Fibroblast of lung (primary cell): Measurements from ENCODE around the gene GALNT11. TPM values are rescaled to one million over a fixed set of nuclear protein-coding genes. Genes with fewer than 3 reads are reported as not detected.

Source experiments
- DNase-seq, 2 donors: peaks; one replicate each; pipeline versions ENCODE4 v3.0.0 to v3.0.0-alpha.2; 2010; ENCODE audit warnings: low read depth in 2 of 2
- H2AFZ ChIP-seq: 2 replicates; pipeline ENCODE4 v1.5.1; 2012; ENCODE audit warnings: low read length, control low read depth, inconsistent platforms
- H3K27ac ChIP-seq: 2 replicates; pipeline ENCODE4 v1.5.1; 2011; ENCODE audit warnings: low read length, control low read depth; ENCODE audit not compliant: insufficient read depth
- H3K27me3 ChIP-seq: 2 replicates; pipeline ENCODE4 v1.5.1; 2011; ENCODE audit warnings: mild to moderate bottlenecking, low read length; ENCODE audit not compliant: control insufficient read depth, insufficient read depth
- H3K36me3 ChIP-seq: 2 replicates; pipeline ENCODE4 v1.5.1; 2011; ENCODE audit warnings: low read length; ENCODE audit not compliant: control insufficient read depth, insufficient read depth
- H3K4me1 ChIP-seq: 2 replicates; pipeline ENCODE4 v1.5.1; 2011; ENCODE audit warnings: low read length; ENCODE audit not compliant: control insufficient read depth, insufficient read depth; ENCODE audit errors: extremely low read depth
- H3K4me2 ChIP-seq: 2 replicates; pipeline ENCODE4 v1.5.1; 2011; ENCODE audit warnings: low read length, control low read depth; ENCODE audit not compliant: insufficient read depth; ENCODE audit errors: extremely low read depth
- H3K4me3 ChIP-seq, 4 experiments: fragments of 200-600 bp in 1 of 4; sonication (generic) in 1 of 4; replicated peaks in 1 of 4; 2 replicates each; pipeline ENCODE4 v1.5.1; 2011 to 2016; ENCODE audit warnings: low read length in 4 of 4, low read depth in 3 of 4, mild to moderate bottlenecking in 3 of 4, control low read depth in 2 of 4, inconsistent platforms in 1 of 4, mixed read lengths in 1 of 4; ENCODE audit not compliant: insufficient read depth in 1 of 4; ENCODE audit errors: control extremely low read depth in 1 of 4
- H3K79me2 ChIP-seq: 2 replicates; pipeline ENCODE4 v1.5.1; 2012; ENCODE audit warnings: mild to moderate bottlenecking, low read length, inconsistent platforms; ENCODE audit not compliant: control insufficient read depth, insufficient read depth
- H3K9ac ChIP-seq: 2 replicates; pipeline ENCODE4 v1.5.1; 2011; ENCODE audit warnings: mild to moderate bottlenecking, low read length, control low read depth; ENCODE audit not compliant: insufficient read depth
- H3K9me3 ChIP-seq: 2 replicates; pipeline ENCODE4 v1.5.1; 2012; ENCODE audit warnings: low read depth, low read length; ENCODE audit not compliant: control insufficient read depth, insufficient read depth
- H4K20me1 ChIP-seq: 2 replicates; pipeline ENCODE4 v1.5.1; 2011; ENCODE audit warnings: low read length; ENCODE audit not compliant: control insufficient read depth, insufficient read depth; ENCODE audit errors: extremely low read depth
- EZH2 ChIP-seq: IDR thresholded peaks from 2 replicates; pipeline ENCODE4 v1.5.1; 2012; ENCODE audit warnings: low read length, control low read depth, mild to moderate bottlenecking; ENCODE audit errors: missing control alignments
- polyA plus RNA-seq, 2 donors: library from polyadenylated mRNA; depleted of rRNA in 1 of 2; stranded (reverse) in 1 of 2; unstranded in 1 of 2; fragments of >200 nt; gene quantifications; 2 replicates each; pipeline ENCODE4 v1.2.1, GENCODE V29; 2011 to 2012; ENCODE audit warnings: missing spikeins in 1 of 2
- total RNA-seq: library from RNA; depleted of rRNA; stranded (reverse); fragments of >200 nt; gene quantifications from 2 replicates; pipeline ENCODE4 v1.2.1, GENCODE V29; 2014
- TF ChIP-seq, protein P1 (sequence below), 2 donors: IDR thresholded peaks in 1 of 2; conservative IDR thresholded peaks in 1 of 2; 1 replicate in 1 of 2; 2 replicates in 1 of 2; pipeline ENCODE4 v1.5.1; 2011 to 2012; ENCODE audit warnings: low read length in 2 of 2, control low read depth in 1 of 2, inconsistent platforms in 1 of 2, low read depth in 1 of 2, mild to moderate bottlenecking in 1 of 2

Gene GALNT11
- total and polyA plus RNA-seq, 2 donors (not counting 1 experiment from before 2014, with no cell fraction given): 43.8 to 56.3 TPM

DNA sequence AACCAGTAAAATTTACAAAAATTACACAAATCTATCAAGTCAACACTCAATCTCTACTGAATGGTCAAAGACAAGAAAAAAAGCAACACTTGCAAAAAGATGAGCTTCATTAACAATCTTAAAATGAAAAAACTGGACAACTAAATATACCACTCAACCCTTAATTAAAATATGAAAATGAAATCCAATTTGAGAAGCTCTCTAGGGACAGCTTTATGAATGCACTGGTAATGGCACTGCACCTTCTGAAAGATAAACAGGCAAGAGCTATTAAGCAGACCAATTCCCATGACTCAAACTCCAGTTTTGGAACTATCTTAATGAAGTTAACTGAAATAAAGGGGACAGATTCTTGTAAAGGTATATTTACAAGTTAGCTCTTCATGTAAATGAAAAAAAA lies 135.7 kb downstream of the GALNT11 start:
- no peak overlapping the region for H3K4me2 ChIP-seq
- TF ChIP-seq, protein P1, sequence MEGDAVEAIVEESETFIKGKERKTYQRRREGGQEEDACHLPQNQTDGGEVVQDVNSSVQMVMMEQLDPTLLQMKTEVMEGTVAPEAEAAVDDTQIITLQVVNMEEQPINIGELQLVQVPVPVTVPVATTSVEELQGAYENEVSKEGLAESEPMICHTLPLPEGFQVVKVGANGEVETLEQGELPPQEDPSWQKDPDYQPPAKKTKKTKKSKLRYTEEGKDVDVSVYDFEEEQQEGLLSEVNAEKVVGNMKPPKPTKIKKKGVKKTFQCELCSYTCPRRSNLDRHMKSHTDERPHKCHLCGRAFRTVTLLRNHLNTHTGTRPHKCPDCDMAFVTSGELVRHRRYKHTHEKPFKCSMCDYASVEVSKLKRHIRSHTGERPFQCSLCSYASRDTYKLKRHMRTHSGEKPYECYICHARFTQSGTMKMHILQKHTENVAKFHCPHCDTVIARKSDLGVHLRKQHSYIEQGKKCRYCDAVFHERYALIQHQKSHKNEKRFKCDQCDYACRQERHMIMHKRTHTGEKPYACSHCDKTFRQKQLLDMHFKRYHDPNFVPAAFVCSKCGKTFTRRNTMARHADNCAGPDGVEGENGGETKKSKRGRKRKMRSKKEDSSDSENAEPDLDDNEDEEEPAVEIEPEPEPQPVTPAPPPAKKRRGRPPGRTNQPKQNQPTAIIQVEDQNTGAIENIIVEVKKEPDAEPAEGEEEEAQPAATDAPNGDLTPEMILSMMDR (conservative IDR thresholded peaks at IDR 0.05 in 1 of 2, IDR thresholded peaks at IDR 0.05 in 1 of 2; ENCODE audit: low read depth in 1 of 2, low read length in 2 of 2): no peak
- TF ChIP-seq EZH2: no peak
- H3K27me3 ChIP-seq: no peaks in the 10 kb centered on the region
- H3K27ac ChIP-seq: no peak overlapping the region
- H4K20me1 ChIP-seq: no peaks in the 10 kb centered on the region
- no peak for DNase-seq
- no peaks in the 10 kb centered on the region for H3K4me1 ChIP-seq
- H3K4me3 ChIP-seq: no peak overlapping the region
- H3K9me3 ChIP-seq: no peaks in the 10 kb centered on the region
- H2AFZ ChIP-seq: no peak overlapping the region
- peaks cover 10% of the 10 kb centered on the region for H3K36me3 ChIP-seq
- no peak overlapping the region for H3K9ac ChIP-seq
- H3K79me2 ChIP-seq: no peaks in the 10 kb centered on the region

DNA sequence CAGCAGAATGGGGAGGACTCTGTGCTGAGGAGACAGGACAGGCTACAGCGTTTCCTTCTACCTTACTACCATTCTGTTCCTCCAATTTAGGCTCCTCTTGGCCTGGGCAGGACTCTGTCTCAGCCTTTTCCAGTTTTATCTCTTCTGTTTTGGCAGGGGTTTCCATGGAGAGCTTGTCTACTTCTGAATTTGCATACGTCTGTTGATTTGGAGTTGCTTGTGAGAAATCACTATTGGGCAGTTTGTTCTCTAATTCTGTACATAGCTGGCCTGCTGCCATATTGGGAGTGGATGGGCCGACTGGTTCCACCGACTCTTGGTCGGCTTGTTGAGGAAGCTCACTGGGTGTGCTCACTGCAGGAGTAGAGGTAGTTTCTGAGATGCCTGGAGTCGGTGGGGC lies 136.8 kb downstream of the GALNT11 start:
- Histone ChIP-seq H3K9ac (no peak overlapping the region), H3K27me3 (no peaks in the 10 kb centered on the region), H3K4me2 (no peak overlapping the region), H3K79me2 (no peaks in the 10 kb centered on the region), H2AFZ (no peak overlapping the region), H3K27ac (no peak overlapping the region), H3K4me1 (no peaks in the 10 kb centered on the region), H4K20me1 (no peaks in the 10 kb centered on the region), H3K36me3 (peaks cover 10% of the 10 kb centered on the region), H3K9me3 (no peaks in the 10 kb centered on the region), H3K4me3 (no peak overlapping the region)
- TF ChIP-seq, protein P1 (conservative IDR thresholded peaks at IDR 0.05 in 1 of 2, IDR thresholded peaks at IDR 0.05 in 1 of 2; ENCODE audit: low read depth in 1 of 2, low read length in 2 of 2): no peak
- TF ChIP-seq EZH2: no peak
- no peak for DNase-seq

Other genes with a start within 250 kb of the GALNT11 start
- 8.0 and 11.9 TPM in 2 replicates for gene PRKAG2, start 148.6 kb upstream of the GALNT11 start, total RNA-seq
- gene PRKAG2, start 148.6 kb upstream of the GALNT11 start, polyA plus RNA-seq: 28.0 and 56.7 TPM in 2 replicates
- gene GALNTL5, start 69.2 kb upstream of the GALNT11 start, total RNA-seq: not detected in 2 replicates
- gene GALNTL5, start 69.2 kb upstream of the GALNT11 start, polyA plus RNA-seq: not detected in 2 replicates